Thyroid gland (tissue), 4 donors: ENCODE measurements around the gene SIGLEC15.

Experiments used
- POLR2A ChIP-seq, 2 donors: fragments of 450-650 bp; IDR thresholded peaks; one replicate each; pipeline ENCODE4 v1.6.1; 2017; ENCODE audit warnings: antibody characterized with exemption in 2 of 2, mild to moderate bottlenecking in 2 of 2, moderate library complexity in 1 of 2
- TF ChIP-seq, protein P1 (sequence below), 6 experiments: fragments of 200-600 bp in 3 of 6; fragments of 450-650 bp in 3 of 6; sonication (generic) in 3 of 6; IDR thresholded peaks; one replicate each; pipeline ENCODE4 v1.5.1; 2016 to 2019; ENCODE audit warnings: antibody characterized with exemption in 6 of 6, mild to moderate bottlenecking in 2 of 6, inconsistent platforms in 1 of 6, moderate library complexity in 1 of 6

DNA sequence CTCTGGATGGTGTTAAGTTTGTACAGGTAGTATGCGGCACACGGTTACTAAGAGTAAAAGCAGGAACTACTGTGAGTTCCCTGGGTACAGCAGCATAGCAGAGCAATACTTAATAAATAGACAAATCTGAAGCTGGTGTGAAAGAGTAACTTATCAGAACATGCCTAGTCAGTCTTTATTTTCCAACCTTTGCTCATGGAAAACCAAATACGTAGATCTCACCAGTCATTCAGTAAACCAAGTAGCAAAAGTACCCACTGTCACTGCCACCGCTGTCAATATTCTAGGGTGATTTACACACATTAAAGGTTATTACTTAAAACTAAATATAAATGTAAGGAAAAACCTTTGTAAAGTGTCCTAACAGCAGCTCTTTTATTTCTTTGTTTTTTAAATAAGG is 35.0 kb downstream of the SIGLEC15 start:
- TF ChIP-seq, protein P1, sequence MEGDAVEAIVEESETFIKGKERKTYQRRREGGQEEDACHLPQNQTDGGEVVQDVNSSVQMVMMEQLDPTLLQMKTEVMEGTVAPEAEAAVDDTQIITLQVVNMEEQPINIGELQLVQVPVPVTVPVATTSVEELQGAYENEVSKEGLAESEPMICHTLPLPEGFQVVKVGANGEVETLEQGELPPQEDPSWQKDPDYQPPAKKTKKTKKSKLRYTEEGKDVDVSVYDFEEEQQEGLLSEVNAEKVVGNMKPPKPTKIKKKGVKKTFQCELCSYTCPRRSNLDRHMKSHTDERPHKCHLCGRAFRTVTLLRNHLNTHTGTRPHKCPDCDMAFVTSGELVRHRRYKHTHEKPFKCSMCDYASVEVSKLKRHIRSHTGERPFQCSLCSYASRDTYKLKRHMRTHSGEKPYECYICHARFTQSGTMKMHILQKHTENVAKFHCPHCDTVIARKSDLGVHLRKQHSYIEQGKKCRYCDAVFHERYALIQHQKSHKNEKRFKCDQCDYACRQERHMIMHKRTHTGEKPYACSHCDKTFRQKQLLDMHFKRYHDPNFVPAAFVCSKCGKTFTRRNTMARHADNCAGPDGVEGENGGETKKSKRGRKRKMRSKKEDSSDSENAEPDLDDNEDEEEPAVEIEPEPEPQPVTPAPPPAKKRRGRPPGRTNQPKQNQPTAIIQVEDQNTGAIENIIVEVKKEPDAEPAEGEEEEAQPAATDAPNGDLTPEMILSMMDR (IDR thresholded peaks at IDR 0.05): no peak
- no peak for TF ChIP-seq POLR2A (IDR thresholded peaks at IDR 0.05)
